MV-4-11 (cell line): ENCODE measurements around the gene FAM20C.

Experiments
- DNase-seq: peaks from one replicate; lab custom pipeline; 2025; lab: John Stamatoyannopoulos, UW

The FAM20C gene

DNA sequence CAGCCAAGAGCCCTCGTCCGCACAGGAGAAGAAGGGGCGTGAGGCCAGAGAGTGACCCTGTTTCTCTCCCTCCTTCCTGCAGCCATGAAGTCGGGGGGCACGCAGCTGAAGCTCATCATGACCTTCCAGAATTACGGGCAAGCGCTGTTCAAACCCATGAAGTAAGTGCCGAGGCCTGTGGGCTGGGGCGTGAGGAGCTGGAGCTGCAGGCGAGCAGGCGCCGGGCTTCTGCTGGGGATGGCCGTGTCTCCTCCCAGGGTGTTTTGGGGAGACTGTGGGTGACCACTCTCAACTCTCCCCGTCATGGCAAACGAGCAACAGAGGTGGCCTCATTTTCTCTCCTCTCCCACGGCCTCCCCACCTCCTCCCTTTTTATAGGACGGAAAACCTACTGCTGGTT, 16.4 kb downstream of the FAM20C start:
- DNase-seq = no peak

DNA sequence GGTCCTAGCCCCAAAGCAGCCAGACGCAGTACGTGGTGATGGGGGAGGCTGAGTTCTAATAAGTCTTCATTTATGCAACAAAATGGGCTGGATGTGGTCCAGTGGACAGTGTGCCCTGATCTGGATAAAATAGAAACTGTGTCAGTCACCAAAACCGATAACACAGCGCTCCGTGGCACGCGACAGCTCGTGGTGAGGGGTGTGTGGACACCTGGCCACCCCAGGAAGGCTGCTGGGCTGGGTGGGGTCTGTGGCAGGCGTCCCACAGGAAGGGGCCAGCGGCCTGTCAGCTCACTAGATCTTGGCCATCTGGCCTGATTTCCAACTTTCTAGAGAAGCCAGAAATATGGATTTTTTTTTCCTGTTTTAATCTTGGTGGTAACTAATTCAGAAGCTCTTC, 17.0 kb downstream of the FAM20C start:
- DNase-seq = no peak

DNA sequence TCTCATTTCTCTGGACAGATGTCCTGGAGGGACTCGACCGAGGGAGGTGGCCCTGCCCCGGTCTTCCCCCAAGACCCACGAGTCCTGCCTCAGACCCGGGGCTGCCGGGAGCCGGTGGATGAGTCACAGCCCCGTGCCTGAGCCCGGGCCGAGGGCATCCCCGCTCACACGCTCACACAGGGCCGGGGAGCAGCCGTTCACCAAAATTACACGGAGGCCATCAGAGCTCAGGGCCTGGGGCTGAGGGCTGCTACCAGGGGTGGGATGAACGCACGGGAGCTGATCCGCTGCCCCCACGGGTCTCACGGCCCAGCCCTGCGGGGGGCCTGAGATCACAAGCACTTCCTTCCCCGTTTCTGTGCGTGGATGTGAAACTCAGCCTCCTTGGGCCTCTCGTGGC, 17.5 kb downstream of the FAM20C start:
- DNase-seq = peak; percentile 62

DNA sequence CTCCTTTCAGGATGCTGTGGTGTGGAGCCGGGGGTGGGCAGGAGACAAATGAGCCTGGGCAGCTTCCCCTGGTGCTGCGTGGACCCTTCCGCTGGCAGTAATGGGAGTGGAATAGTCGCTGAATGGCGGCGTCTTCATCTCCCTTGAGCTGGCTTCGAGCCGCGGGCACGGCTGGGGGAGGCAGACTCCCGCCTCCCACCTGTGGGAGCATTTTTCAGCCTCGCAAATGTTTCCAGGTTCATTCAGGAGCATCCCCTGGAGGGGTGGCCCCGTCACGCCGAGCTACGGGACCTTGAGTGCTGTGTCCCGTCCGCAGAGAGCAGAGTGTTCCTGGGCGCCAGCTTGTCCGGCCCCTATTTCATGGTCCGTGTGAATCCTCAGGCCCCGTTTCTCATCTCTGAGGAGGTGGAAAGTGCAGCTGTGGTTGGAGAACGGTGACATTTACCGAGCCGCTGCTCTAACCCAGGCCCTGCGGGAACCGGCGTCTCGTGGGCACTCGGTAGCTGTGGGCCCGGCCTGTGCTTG, 18.1 kb downstream of the FAM20C start:
- no peak for DNase-seq

DNA sequence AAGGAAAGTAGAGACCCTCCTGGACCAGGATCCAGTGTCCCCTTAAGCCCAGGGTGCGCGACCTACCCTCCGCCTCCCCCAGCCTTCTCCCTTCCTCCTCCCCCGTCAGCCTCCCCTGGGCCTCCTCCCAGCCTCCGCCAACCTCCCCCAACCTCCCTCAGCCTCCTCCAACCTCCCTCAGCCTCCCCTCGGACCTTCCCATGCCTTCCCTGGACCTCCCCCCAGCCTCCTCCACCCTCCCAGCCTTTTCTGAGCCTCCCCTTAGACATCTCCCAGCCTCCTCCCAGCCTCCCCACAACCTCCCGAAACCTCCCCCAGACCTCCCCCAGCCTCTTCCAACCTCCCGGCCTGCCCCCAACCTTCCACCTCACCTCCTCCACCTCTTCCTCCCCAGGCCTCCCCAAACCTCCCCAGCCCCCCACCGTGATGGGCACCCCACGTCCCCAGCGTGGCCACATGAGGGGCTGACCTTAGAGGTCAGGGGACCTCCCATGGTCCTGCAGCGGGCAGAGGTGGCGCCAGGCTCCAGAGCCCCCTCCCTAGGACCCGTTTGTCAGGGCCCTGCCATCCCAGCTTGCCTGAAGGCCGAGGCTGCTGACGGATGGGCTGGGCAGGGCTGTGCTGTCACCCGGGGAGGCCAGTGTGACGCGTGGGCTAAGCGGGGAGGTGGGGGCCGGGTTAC, 18.8 kb downstream of the FAM20C start:
- no peak for DNase-seq

DNA sequence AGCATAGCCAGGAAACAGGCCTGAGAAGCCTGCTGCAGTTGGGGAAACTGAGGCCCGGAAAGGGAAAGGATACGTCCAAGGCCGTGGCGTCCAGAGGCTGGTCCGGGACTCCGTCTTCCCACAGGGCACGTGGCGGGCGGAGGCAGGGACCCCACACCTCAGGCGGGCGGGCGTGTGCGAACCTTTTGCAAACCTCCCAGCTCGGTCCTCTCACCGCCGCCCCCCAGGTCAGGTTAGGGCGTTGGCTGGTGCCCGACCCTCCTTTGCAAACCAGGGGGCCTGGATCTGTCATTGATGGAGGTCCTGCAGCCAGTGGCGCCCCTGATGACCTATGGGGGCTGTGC, 19.3 kb downstream of the FAM20C start:
- DNase-seq = no peak

DNA sequence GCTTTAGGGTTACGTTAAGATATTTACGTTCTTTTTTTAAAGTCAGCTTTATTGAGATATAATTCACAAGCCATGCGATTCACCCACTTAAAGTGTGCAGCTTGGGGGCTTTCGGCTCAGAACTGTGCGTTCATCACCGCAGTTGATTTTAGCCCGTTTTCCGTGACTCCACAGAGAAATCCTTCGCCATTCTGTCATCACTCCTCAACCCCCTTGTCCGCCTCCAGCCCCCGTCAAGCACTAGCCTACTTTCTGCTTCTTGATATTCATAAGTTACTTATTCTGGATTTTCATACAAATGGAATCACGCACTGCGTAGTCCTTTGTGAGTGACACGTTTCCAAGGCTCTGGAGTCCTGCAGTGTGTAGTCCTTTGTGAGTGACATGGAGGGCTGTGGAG, 20.4 kb downstream of the FAM20C start:
- no peak for DNase-seq

DNA sequence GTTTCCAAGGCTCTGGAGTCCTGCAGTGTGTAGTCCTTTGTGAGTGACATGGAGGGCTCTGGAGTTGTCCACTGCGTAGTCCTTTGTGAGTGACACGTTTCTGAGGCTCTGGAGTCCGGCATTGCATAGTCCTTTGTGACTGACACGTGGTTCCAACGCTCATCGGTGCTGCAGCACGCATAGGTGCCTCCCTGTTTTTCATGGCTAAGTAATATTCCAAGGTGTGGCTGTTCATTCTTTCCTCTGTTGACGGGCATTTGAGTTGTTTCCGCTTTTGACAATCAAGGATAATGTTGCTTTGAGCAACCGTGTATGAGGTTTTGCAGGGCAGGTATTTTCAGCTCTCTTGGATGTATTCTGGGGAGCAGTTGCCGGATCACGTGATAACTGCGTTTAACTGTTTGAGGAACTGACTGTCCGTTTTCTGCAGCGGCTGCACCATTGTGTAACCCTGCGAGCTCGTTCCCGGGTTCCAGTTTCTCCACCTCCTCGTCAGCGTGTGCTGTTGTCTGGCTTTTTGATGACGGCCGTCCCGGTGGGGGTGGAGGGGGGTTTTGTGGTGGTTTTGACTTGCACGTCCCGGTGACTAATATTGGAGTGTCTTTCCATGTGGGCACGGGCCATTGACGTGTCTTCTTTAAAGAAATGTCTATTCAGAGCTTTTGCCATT, 21.1 kb downstream of the FAM20C start:
- DNase-seq = peak; percentile 96

DNA sequence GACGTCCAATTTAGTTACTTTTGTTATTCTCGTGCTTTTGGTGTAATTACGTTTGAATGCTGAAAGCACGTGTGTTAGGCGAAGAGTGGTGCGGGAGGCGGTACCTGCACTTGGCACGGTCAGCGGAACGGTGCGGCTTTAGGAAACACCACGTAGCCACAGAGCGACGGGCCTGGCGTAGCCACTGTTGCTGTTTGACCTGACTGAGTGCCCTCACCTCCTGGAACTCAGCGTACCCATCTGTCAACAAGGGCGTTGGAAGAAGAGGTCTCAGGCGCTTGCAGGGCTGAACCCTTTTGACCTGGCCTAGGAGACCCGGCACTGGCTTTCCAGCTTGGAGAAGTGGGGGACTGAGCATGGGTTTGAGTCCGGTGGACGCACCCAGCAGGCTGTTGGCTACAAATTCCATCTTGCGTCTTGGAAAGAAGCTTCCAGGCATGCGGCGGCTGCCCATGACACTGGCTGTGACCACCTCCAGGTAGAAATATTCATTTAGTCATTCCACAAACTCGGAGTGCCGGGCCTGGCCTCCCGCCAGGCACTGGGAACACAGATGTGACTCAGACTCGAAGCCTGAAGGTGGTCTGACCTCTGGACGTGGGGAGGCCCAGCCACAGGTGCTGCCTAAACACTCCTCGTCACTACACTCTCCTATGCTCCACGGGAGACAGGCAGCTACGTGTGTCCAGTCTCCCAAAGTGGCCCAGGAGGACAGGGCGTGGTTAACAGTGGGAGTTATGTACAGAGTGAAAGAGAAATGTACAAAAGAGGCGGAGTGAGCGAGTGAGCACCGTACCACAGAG, 22.2 kb downstream of the FAM20C start:
- DNase-seq = no peak

DNA sequence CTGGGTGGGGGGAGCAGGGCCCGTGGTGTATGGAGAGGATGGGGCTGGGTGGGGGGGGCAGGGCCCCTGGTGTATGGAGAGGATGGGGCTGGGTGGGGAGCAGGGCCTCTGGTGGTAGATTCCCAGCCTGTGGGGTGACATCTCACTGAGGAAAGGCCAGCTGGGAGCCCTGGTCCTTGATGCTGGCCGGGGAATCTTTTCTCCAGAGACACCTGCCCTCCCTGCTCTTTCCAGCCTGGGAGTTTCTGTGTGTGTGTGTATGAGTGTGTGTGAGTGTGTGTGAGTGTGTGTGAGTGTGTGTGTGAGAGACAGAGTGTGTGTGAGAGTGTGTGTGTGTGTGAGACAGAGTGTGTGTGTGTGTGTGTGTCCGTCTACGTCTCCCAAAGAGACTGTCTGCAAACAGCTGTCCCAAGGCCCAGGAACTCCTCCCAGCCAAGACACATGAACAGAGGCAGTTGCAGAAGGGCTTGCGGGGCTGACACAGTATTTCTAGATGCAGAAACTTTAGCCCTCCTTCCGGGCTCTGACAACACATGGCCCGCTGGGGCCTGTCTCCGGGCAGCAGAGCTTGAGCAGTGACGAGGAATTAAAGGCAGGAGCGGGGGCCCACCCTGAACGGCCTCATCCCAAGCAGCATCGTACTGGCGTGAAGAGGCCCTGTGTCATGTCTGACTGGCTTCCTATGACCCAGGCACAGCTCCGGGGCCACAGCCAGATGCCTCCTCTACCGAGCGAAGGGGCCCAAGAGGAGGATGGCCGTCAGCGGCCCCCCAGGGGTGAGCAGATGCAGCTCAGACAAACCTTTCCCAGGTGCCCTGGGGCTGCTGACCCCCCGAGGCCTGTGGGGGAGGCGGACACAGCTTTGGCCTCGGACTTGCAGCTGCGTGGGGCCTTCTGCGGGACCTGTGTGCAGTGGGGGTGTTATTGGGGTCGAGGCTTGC, 24.3 kb downstream of the FAM20C start:
- no peak for DNase-seq

DNA sequence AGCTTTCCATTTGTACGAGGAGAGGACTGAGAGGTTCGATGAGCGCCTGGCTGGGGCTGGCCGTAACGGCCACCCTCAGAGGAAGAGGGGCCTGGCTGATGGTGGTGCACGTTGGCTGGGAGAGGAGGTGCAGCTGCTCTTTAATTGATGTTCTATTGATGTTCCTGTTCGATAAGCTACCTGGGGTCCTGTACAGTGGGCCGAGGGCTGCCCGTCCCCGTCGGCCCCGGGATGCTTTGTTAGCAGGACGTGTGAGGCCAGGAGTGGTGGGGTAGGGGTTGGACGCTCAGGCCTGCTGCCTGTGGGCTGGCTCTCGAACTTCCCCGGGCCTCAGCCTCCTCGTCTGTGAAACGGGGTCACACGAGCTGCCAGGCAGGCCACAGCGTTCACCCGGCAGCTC, 25.4 kb downstream of the FAM20C start:
- DNase-seq = no peak

DNA sequence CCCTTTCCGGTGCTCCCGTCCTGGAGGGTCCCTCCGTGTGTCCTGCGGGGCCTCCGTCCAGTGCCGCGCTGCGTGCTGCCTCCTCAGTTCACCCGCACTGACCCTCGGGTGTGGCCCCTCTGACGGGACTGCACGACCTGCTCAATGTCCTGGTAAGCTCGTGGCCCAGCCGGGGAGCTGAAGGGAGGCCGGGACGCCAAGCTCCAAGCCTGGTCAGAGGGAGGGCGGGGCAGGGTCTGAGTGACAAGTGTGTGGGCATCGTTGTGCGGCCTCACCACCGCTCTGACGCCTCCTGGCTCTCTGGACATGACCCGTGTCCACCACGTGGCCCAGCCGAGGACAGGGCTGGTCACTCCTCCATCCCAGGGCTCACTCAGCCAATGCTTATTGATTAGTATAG, 25.9 kb downstream of the FAM20C start:
- no peak for DNase-seq

DNA sequence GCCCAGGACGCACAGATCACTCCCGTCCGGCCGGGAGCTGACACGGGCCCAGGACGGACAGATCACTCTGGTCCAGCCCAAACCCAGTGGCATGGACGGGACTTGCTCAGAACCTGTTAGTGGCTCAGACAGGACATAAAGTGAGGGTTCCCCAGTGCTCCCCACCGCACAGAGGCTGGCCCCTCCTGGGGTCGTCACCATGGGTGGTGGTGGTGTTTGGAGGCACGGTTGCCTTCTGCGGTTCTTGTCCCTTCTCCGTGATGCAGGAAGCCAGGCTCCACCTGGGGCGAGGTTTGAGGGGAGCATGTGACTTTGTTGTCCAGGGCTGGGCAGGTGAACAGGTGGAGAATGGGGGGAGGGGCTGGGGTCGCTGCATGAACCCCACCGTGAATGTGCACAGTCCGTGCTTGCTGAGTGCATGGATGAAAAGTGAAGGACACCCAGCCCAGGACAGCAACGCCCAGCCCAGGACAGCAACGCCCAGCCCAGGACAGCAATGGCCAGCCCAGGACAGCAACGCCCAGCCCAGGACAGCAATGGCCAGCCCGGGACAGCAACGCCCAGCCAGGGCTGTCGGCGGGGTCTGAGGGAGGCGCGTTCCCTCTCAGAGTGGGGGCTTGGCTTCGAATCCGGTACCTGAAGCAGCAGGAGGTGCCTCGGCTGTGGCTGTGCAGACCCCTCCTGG, 26.7 kb downstream of the FAM20C start:
- DNase-seq = no peak

DNA sequence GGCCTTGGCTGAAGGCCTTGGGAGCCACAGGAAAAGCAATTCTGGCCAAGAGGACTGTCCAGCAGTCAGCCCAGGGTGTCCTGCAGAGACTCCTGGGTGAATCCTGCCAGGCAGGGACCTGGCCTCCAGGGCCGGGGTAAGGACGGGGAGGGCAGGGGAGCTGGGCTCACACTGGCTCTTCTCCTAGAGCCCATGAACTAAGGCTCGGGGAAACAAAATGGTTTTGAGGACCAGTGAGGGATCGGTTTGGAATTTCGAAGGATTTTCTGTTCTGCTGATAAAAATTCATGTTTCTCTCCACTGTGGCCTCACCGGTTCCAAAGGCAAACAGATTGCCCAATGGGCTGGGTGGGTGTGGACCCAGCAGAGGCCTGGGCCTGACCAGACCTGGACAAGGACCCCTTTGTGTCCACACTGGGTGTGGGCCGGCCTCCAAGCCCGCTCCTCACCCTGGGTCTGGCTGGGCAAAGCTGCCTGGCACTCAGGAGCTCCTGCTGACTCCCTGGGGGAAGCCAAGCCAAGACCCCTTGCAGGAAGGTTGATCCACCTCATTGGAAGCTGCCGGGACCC, 27.3 kb downstream of the FAM20C start:
- no peak for DNase-seq

DNA sequence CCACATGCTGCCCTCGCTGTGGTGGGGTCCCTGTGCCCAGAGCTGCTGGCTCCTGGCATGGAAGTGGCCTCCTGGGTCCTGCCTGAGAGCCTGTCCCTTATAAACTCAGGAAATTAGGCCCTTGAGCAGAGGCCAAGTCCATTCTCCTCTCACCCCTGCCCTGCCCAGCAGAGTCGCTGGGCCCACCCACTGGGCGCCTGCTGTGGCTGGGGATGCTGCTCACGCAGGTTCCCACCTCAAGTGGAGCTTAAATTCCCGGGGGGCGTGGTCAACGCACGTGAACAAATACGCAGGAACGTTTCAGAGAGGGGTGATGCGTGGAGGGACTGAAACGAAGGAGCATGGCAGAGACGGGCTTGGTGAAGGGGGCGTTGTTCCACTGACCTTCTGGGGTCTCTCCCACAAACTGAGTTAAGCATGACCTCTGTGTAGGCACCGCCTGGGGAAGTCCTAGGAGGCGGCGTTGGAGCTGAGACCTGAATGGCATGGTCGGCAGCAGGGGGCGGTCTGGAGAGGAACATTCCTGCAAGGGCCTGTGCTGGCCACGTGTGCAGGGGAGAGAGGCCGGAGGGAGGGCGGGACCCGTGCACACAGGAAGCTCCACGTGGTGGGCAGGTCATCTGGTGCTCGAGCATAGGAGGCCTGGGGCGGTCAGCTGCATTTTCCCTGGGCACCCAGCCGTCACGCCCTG, 27.9 kb downstream of the FAM20C start:
- DNase-seq = no peak

DNA sequence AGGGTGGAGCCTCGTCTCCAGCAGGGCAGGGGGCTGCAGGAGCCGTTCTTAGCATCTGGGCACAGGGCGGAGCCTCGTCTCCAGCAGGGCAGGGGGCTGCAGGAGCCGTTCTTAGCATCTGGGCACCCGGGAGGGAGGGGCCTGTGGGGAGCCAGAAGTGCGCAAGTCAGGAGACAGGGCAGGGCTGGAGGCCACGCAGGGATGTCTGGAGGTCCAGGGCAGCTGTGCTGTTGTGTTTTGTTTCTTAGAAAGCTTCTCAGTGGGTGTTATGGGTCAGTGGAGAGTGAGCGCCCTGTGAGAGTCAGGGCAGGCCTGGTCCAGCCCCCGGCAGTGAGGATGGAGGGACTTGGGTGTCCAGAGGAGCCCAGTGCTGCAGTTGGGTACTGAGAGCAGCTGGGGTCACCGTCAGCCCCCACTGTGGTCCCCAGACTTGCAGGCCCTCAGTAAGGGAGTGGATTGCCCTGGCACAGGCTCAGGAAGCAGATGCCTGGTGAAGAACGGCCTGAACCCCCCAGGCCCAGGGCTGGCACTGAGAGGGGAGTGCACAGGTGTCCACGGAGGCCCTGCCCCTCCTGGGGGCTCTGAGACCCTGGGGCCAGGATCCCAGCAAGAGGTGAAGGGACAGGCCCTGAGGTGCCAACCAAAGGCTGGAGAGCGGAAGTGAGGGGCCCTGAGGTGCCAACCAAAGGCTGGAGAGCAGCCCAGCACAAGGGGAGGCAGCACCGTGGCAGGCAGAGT, 29.8 kb downstream of the FAM20C start:
- no peak for DNase-seq

DNA sequence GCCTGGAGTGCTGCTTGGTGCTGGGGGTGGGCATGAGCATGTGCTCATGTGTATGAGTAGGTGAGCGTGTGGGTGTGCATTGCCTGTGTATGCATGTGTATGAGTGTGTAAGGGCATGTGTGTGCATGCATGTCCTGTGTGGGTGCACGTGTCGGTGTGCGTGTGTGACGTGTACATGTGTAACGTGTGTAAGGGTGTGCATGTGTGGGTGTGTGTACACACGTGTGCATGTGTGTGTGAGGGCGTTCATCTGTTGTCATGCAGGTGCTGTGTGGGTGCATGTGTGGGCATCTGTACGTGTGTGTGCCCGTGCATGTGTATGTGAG, 30.3 kb downstream of the FAM20C start:
- DNase-seq = no peak

DNA sequence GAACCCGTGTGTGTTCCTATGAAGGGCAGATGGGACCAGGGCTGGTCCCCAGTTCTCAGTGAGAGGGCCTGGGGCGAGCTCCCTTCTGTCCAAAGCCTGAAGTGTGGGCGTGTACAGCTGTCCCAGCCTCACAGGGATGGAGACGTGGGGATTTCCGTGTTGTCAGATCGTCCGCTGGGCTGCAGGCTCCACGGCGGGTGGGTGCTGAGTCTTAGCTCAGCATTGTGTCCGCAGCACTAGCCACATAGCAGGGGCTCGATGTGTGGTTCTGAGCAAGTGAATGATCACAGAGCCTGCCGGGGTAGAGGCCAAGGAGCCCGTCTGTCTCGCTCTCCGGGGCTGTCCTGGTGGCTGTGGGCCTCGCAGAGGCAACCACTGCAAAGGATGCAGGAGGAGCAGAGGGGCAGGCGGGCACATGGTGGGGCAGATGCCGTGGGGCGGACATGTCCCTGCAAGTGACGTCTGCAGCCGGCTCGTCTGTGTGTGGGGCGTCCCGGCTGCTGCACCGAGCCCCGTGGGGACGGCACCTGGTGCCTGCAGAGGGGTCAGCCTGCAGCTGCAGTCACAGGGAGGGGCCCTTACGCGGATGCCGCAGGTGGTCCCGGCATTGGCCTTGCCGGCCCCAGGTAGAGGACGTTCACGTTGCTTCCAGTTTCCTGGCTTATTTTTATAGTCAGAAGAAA, 30.9 kb downstream of the FAM20C start:
- no peak for DNase-seq

DNA sequence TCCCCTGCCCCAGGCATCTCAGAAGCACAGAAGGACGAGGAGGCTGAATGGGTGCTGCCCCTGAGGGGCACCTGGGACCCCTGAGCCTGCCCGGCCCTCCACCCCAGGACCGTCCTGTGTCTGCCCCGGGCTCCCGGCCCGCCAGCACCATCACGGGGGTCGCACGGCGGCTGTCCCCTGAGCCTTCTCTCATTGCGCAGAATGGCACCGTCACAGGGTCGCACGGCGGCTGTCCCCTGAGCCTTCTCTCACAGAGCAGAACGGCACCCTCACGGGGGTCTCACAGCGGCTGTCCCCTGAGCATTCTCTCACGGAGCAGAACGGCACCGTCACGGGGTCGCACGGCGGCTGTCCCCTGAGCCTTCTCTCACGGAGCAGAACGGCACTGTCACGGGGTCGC, 31.5 kb downstream of the FAM20C start:
- no peak for DNase-seq
